Mesenchymal stem cell (in vitro differentiated cells and primary cell): ENCODE measurements around the gene TNPO3.

ENCODE experiments used
- DNase-seq: peaks from one replicate; pipeline ENCODE4 v3.0.0-alpha.2; 2013
- H2AFZ ChIP-seq: one replicate; pipeline ENCODE4 v1.6.1; 2013; ENCODE audit warnings: low read depth, mild to moderate bottlenecking, control low read depth, inconsistent platforms, low read length, moderate library complexity
- H2AK5ac ChIP-seq: 2 replicates; pipeline ENCODE4 v1.6.1; 2013; ENCODE audit warnings: low read length, moderate library complexity, mild to moderate bottlenecking, inconsistent platforms; ENCODE audit not compliant: severe bottlenecking
- H2BK120ac ChIP-seq: one replicate; pipeline ENCODE4 v1.6.1; 2013; ENCODE audit warnings: low read depth, mild to moderate bottlenecking, inconsistent platforms, low read length, moderate library complexity
- H2BK12ac ChIP-seq, 2 experiments: one replicate each; pipeline ENCODE4 v1.6.1; 2013; ENCODE audit warnings: inconsistent platforms in 2 of 2, low read length in 2 of 2, mild to moderate bottlenecking in 2 of 2, moderate library complexity in 2 of 2, control low read depth in 1 of 2
- H2BK15ac ChIP-seq: one replicate; pipeline ENCODE4 v1.6.1; 2013; ENCODE audit warnings: mild to moderate bottlenecking, low read depth, inconsistent platforms; ENCODE audit not compliant: poor library complexity, severe bottlenecking
- H2BK5ac ChIP-seq: 2 replicates; pipeline ENCODE4 v1.6.1; 2013; ENCODE audit warnings: low read depth, mild to moderate bottlenecking, low read length, control low read depth, inconsistent platforms; ENCODE audit not compliant: poor library complexity, severe bottlenecking
- H3K14ac ChIP-seq, 2 experiments: one replicate each; pipeline ENCODE4 v1.6.1; 2013; ENCODE audit warnings: inconsistent platforms in 2 of 2, low read length in 2 of 2, control low read depth in 1 of 2, mild to moderate bottlenecking in 1 of 2, moderate library complexity in 1 of 2
- H3K18ac ChIP-seq, 2 experiments: one replicate each; pipeline ENCODE4 v1.6.1; 2013; ENCODE audit warnings: inconsistent platforms in 2 of 2, low read length in 2 of 2, control low read depth in 1 of 2, low read depth in 1 of 2, mild to moderate bottlenecking in 1 of 2
- H3K23ac ChIP-seq, 2 experiments: one replicate each; pipeline ENCODE4 v1.6.1; 2013; ENCODE audit warnings: inconsistent platforms in 2 of 2, low read length in 2 of 2, mild to moderate bottlenecking in 2 of 2, moderate library complexity in 2 of 2, control low read depth in 1 of 2
- H3K27ac ChIP-seq: 2 replicates; pipeline ENCODE4 v1.5.1; 2013; ENCODE audit warnings: mild to moderate bottlenecking, moderate library complexity, low read length, control low read depth, inconsistent platforms; ENCODE audit not compliant: poor library complexity, severe bottlenecking
- H3K27me3 ChIP-seq, 2 experiments: 2 replicates each; pipeline versions ENCODE4 v1.6.1 to v1.7.0; 2013; ENCODE audit warnings: low read length in 2 of 2, mild to moderate bottlenecking in 2 of 2, moderate library complexity in 2 of 2, control low read depth in 1 of 2, inconsistent platforms in 1 of 2; ENCODE audit not compliant: control insufficient read depth in 1 of 2, insufficient read depth in 1 of 2
- H3K36me3 ChIP-seq, 2 experiments: 2 replicates each; pipeline versions ENCODE4 v1.6.1 to v1.7.0; 2013; ENCODE audit warnings: low read length in 2 of 2, control low read depth in 1 of 2, inconsistent platforms in 1 of 2, low read depth in 1 of 2, mild to moderate bottlenecking in 1 of 2; ENCODE audit not compliant: insufficient read depth in 2 of 2, control insufficient read depth in 1 of 2
- H3K4ac ChIP-seq, 2 experiments: one replicate each; pipeline ENCODE4 v1.6.1; 2013; ENCODE audit warnings: inconsistent platforms in 2 of 2, low read length in 2 of 2, mild to moderate bottlenecking in 2 of 2, moderate library complexity in 2 of 2, control low read depth in 1 of 2, low read depth in 1 of 2
- H3K4me1 ChIP-seq: 2 replicates; pipeline ENCODE4 v1.6.1; 2013; ENCODE audit warnings: low read depth, low read length, control low read depth; ENCODE audit not compliant: control insufficient read depth, insufficient read depth
- H3K4me2 ChIP-seq: 2 replicates; pipeline ENCODE4 v1.6.1; 2013; ENCODE audit warnings: low read length, mild to moderate bottlenecking, inconsistent platforms; ENCODE audit not compliant: poor library complexity, severe bottlenecking
- H3K4me3 ChIP-seq, 2 experiments: 2 replicates each; pipeline versions ENCODE4 v1.5.1 to v1.7.0; 2013; ENCODE audit warnings: low read length in 2 of 2, mild to moderate bottlenecking in 2 of 2, control low read depth in 1 of 2, low read depth in 1 of 2; ENCODE audit not compliant: insufficient read depth in 1 of 2
- H3K79me1 ChIP-seq: replicated peaks from 2 replicates; pipeline ENCODE4 v1.6.1; 2013; ENCODE audit warnings: mild to moderate bottlenecking, control low read depth, low read length, inconsistent platforms; ENCODE audit not compliant: poor library complexity, severe bottlenecking
- H3K9ac ChIP-seq: 2 replicates; pipeline ENCODE4 v1.7.0; 2013; ENCODE audit warnings: mild to moderate bottlenecking, low read length, moderate library complexity
- H3K9me3 ChIP-seq: 2 replicates; pipeline ENCODE4 v1.7.0; 2013; ENCODE audit warnings: mild to moderate bottlenecking, low read length; ENCODE audit not compliant: control insufficient read depth
- H4K8ac ChIP-seq: one replicate; pipeline ENCODE4 v1.6.1; 2013; ENCODE audit warnings: inconsistent platforms, mild to moderate bottlenecking, low read length, moderate library complexity
- H4K91ac ChIP-seq: one replicate; pipeline ENCODE4 v1.6.1; 2013; ENCODE audit warnings: mild to moderate bottlenecking, low read length, inconsistent platforms
- WGBS: methylation state at CpG from one replicate; pipeline ENCODE4 v1.1.7; 2013; ENCODE audit warnings: mixed read lengths; 5-methylcytosine and 5-hydroxymethylcytosine counted together

TNPO3 gene

GRCh38 chr7:129010075-129010474 lies 44.8 kb downstream of the TNPO3 start:
- Histone ChIP-seq H4K91ac (no peak overlapping the region), H3K27me3 (no peaks in the 10 kb centered on the region), H3K36me3 (peaks cover 6 to 53% of the 10 kb centered on the region in 2 experiments), H3K14ac (no peak overlapping the region), H2AK5ac (no peak overlapping the region), H2BK15ac (no peak overlapping the region), H3K9me3 (no peaks in the 10 kb centered on the region), H3K4me3 (no peak overlapping the region), H3K79me1 (peaks cover 11% of the 10 kb centered on the region), H3K9ac (no peak overlapping the region), H3K23ac (no peak overlapping the region), H3K18ac (no peak overlapping the region), H4K8ac (no peak overlapping the region), H3K4me1 (peaks cover 2% of the 10 kb centered on the region), H3K4ac (no peak overlapping the region), H3K27ac (no peak overlapping the region), H2BK5ac (no peak overlapping the region), H3K4me2 (no peak overlapping the region), H2BK120ac (no peak overlapping the region), H2BK12ac (no peak overlapping the region), H2AFZ (no peak overlapping the region)
- WGBS = 97% methylated on average over 2 of the region's 3 CpGs
- DNase-seq = no peak

- Histone ChIP-seq H2BK15ac (no peak overlapping the region), H3K27me3 (no peaks in the 10 kb centered on the region), H3K18ac (no peak overlapping the region), H4K91ac (no peak overlapping the region), H2BK5ac (no peak overlapping the region), H2BK12ac (no peak overlapping the region), H3K36me3 (peaks cover 6 to 52% of the 10 kb centered on the region in 2 experiments), H2BK120ac (no peak overlapping the region), H3K79me1 (peaks cover 11% of the 10 kb centered on the region), H3K27ac (no peak overlapping the region), H4K8ac (no peak overlapping the region), H3K4ac (no peak overlapping the region), H3K23ac (no peak overlapping the region), H2AFZ (no peak overlapping the region), H3K4me3 (no peak overlapping the region), H3K9me3 (no peaks in the 10 kb centered on the region), H3K9ac (no peak overlapping the region), H3K4me1 (peaks cover 2% of the 10 kb centered on the region), H3K4me2 (no peak overlapping the region), H2AK5ac (no peak overlapping the region), H3K14ac (no peak overlapping the region)
- WGBS = 93% methylated on average over 3 of the region's 3 CpGs
- no peak for DNase-seq
Observed at GRCh38 chr7:129009437-129009836, 45.5 kb downstream of the TNPO3 start.

GRCh38 chr7:129008645-129009414 lies 46.1 kb downstream of the TNPO3 start:
- no peak overlapping the region for H2BK5ac ChIP-seq
- 100% methylated on average over 2 of the region's 2 CpGs for WGBS
- H3K14ac ChIP-seq = no peak overlapping the region
- H2AK5ac ChIP-seq = no peak overlapping the region
- no peak overlapping the region for H3K4me2 ChIP-seq
- no peak overlapping the region for H3K4ac ChIP-seq
- no peak overlapping the region for H2BK12ac ChIP-seq
- peaks cover 2% of the 10 kb centered on the region for H3K4me1 ChIP-seq
- no peak overlapping the region for H3K9ac ChIP-seq
- no peaks in the 10 kb centered on the region for H3K9me3 ChIP-seq
- H4K91ac ChIP-seq = no peak overlapping the region
- H3K36me3 ChIP-seq = peaks cover 3 to 52% of the 10 kb centered on the region in 2 experiments
- H3K27me3 ChIP-seq = no peaks in the 10 kb centered on the region
- no peak for DNase-seq
- H3K4me3 ChIP-seq = no peak overlapping the region
- H3K18ac ChIP-seq = no peak overlapping the region
- H2BK15ac ChIP-seq = no peak overlapping the region
- H2BK120ac ChIP-seq = no peak overlapping the region
- H3K27ac ChIP-seq = no peak overlapping the region
- H3K79me1 ChIP-seq = peaks cover 11% of the 10 kb centered on the region
- no peak overlapping the region for H2AFZ ChIP-seq
- H3K23ac ChIP-seq = no peak overlapping the region
- no peak overlapping the region for H4K8ac ChIP-seq

- no peak overlapping the region for H3K27ac ChIP-seq
- no peak overlapping the region for H3K18ac ChIP-seq
- no peaks in the 10 kb centered on the region for H3K9me3 ChIP-seq
- no peak overlapping the region for H2AK5ac ChIP-seq
- no peak overlapping the region for H2BK12ac ChIP-seq
- H2BK15ac ChIP-seq = no peak overlapping the region
- no peak overlapping the region for H3K4me3 ChIP-seq
- H2AFZ ChIP-seq = no peak overlapping the region
- H3K27me3 ChIP-seq = no peaks in the 10 kb centered on the region
- no peak overlapping the region for H2BK5ac ChIP-seq
- H3K4ac ChIP-seq = no peak overlapping the region
- no peak overlapping the region for H3K9ac ChIP-seq
- DNase-seq = no peak
- no peak overlapping the region for H4K8ac ChIP-seq
- H3K23ac ChIP-seq = no peak overlapping the region
- H2BK120ac ChIP-seq = no peak overlapping the region
- no peak overlapping the region for H3K4me2 ChIP-seq
- 100% methylated on average over 2 of the region's 4 CpGs for WGBS
- H3K79me1 ChIP-seq = peaks cover 10% of the 10 kb centered on the region
- peaks cover 3 to 44% of the 10 kb centered on the region in 2 experiments for H3K36me3 ChIP-seq
- no peak overlapping the region for H3K14ac ChIP-seq
- H4K91ac ChIP-seq = no peak overlapping the region
- peaks cover 2% of the 10 kb centered on the region for H3K4me1 ChIP-seq
Observed at GRCh38 chr7:129007572-129007971, 47.3 kb downstream of the TNPO3 start.
